Lung (tissue), 12 donors: ENCODE measurements around the gene SF3B2. TPM values are rescaled to one million over a fixed set of nuclear protein-coding genes. Genes with fewer than 3 reads are reported as not detected.

Source experiments
- ATAC-seq: fragments of 200-7000 bp; cut with Tn5 transposase; one replicate; pipeline ENCODE4 v1.9.1; 2020; ENCODE audit warnings: moderate number of reproducible peaks; ENCODE audit not compliant: insufficient read depth, low FRiP score
- DNase-seq, 3 donors: peaks; one replicate each; pipeline ENCODE4 v3.0.0-alpha.2; 2013 to 2017
- H3K27ac ChIP-seq, 2 donors: one replicate each; pipeline ENCODE4 v1.5.1; 2013; ENCODE audit warnings: mild to moderate bottlenecking in 2 of 2, moderate library complexity in 2 of 2, control low read depth in 1 of 2, inconsistent platforms in 1 of 2, low read depth in 1 of 2, low read length in 1 of 2
- H3K27me3 ChIP-seq, 3 donors: one replicate each; pipeline ENCODE4 v1.5.1; 2013; ENCODE audit warnings: low read length in 2 of 3; ENCODE audit not compliant: control insufficient read depth in 3 of 3, insufficient read depth in 3 of 3
- H3K36me3 ChIP-seq, 4 donors: one replicate each; pipeline ENCODE4 v1.5.1; 2013; ENCODE audit warnings: low read length in 4 of 4, mild to moderate bottlenecking in 1 of 4, moderate library complexity in 1 of 4; ENCODE audit not compliant: control insufficient read depth in 4 of 4, insufficient read depth in 4 of 4
- H3K4me1 ChIP-seq, 5 donors: one replicate each; pipeline ENCODE4 v1.5.1; 2013; ENCODE audit warnings: low read length in 5 of 5, mild to moderate bottlenecking in 2 of 5, moderate library complexity in 1 of 5; ENCODE audit not compliant: control insufficient read depth in 5 of 5, insufficient read depth in 5 of 5
- H3K4me3 ChIP-seq: one replicate; pipeline ENCODE4 v1.5.1; 2013; ENCODE audit warnings: mild to moderate bottlenecking, control low read depth, moderate library complexity
- H3K9ac ChIP-seq, 2 donors: one replicate each; pipeline ENCODE4 v1.5.1; 2013; ENCODE audit warnings: low read length in 2 of 2, control low read depth in 1 of 2; ENCODE audit not compliant: insufficient read depth in 1 of 2
- H3K9me3 ChIP-seq, 4 donors: one replicate each; pipeline ENCODE4 v1.5.1; 2013; ENCODE audit warnings: low read length in 3 of 4, mild to moderate bottlenecking in 1 of 4, moderate library complexity in 1 of 4; ENCODE audit not compliant: control insufficient read depth in 4 of 4, insufficient read depth in 3 of 4
- CTCF ChIP-seq: IDR thresholded peaks from 2 replicates; pipeline ENCODE4 v1.5.1; 2012; ENCODE audit warnings: mild to moderate bottlenecking; ENCODE audit errors: control extremely low read depth, extremely low read depth
- WGBS, 2 donors: extraction: QIAGEN DNeasy Blood & Tissue Kit; methylation state at CpG; one replicate each; pipeline ENCODE4 v1.1.7; 2013; 5-methylcytosine and 5-hydroxymethylcytosine counted together
- polyA plus RNA-seq, 2 donors: library from polyadenylated mRNA; stranded (reverse); fragments of 200-250 nt; gene quantifications; one replicate each; pipeline ENCODE4 v1.2.1, GENCODE V29; 2013
- total RNA-seq, 2 donors: library from RNA; depleted of rRNA in 1 of 2; stranded (reverse); fragments of >200 nt in 1 of 2; gene quantifications; one replicate each; pipeline ENCODE4 v1.2.1, GENCODE V29; 2014 to 2021
- donor health status: control.
- donor health status: control.
- donor health status: Bipolar disorder and iron deficiency.
- donor health status: healthy.
- donor health status: DM: yes; HTN: yes; CAD: no.

The SF3B2 gene
- total and polyA plus RNA-seq, 4 donors: 78.0 to 187 (median 134) TPM

- Histone ChIP-seq H3K9ac (no peak overlapping the region), H3K4me1 (peaks cover 0 to 3% (median 0%) of the 10 kb centered on the region in 5 donors), H3K9me3 (no peaks in the 10 kb centered on the region), H3K27ac (no peak overlapping the region), H3K27me3 (peaks cover 0 to 1% (median 0%) of the 10 kb centered on the region in 3 donors), H3K36me3 (no peaks in the 10 kb centered on the region), H3K4me3 (no peak overlapping the region)
- 96 to 97% methylated on average over 79 to 81 of the region's 81 CpGs for WGBS, 2 donors
- no peak for TF ChIP-seq CTCF
- DNase-seq: no peak
- no peak for ATAC-seq
Measured at GRCh38 chr11:66042227-66042995, 9.8 kb upstream of the SF3B2 start.

DNA sequence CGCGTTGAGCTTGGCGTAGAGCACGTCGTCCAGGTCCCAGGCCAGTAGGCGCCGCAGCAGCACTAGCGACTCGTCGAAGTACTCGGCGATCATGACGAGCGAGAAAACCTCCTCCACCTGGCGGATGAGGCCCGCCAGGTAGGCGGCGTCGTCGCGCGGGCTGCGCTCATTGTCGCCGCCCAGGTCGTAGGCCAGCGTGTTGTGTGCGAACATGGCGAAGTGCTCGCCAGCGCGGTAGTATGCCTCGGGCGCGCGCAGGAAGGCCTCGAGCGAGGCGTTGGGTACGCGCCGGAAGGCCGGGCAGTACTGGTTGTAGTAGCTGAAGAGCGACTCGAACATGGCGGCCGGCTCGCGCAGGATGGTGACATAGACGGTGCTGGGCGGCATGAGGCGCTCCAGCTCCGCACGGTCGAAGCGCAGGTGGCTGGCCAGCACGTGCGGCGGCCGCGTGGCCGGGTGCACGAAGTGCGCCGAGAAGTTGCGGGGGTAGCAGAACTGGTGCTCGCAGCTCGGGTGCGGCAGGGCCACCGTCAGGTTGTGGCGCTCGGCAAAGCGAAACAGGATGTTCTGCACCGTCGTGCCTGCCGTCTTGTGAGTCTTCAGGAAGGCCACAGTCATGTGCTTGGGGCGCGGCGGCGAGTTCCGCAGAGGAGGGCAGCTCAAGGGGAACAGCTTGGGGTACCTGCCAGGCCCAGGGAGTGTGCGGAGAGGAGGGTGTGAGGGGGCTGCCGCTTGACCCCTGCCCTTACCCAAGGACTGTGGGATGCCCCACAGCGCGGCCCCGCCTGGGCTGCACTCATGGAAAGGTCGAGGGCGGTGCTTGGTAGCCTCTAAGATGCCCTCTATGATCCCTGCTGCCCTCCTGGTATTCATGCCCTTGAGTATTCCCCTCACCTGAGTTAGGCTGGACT, 8.9 kb upstream of the SF3B2 start:
- Histone ChIP-seq H3K27me3 (peaks cover 0 to 9% (median 4%) of the 10 kb centered on the region in 3 donors), H3K4me3 (no peak overlapping the region), H3K9ac (no peak overlapping the region), H3K27ac (no peak overlapping the region), H3K9me3 (no peaks in the 10 kb centered on the region), H3K36me3 (no peaks in the 10 kb centered on the region), H3K4me1 (peaks cover 0 to 3% (median 0%) of the 10 kb centered on the region in 5 donors)
- 96 to 97% methylated on average over 88 of the region's 88 CpGs for WGBS, 2 donors
- TF ChIP-seq CTCF: no peak
- ATAC-seq: no peak
- DNase-seq: no peak

DNA sequence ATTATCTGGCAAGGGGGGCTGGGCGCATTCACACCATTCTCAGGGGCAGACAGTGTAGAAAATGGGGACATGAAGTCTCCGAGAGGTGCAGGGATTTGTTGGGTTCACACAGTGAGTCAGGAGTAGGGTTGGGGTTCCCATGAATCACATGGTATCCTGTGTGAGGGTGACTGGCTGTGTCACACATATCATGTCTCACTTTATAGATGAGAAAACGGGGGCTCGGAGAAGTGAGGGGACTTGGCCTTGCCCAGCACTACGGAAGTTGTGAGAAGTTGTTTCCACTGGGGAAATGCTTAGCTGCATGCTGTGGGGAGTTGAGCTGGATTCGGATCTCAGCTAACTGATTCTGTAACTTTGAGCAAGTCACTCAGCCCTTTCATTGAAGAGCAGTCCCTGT, 7.4 kb upstream of the SF3B2 start:
- H3K4me3 ChIP-seq: no peak overlapping the region

More for the DNA sequence above, 7.4 kb upstream of the SF3B2 start:
- no peak for DNase-seq
- H3K27ac ChIP-seq: no peak overlapping the region
- H3K9me3 ChIP-seq: no peaks in the 10 kb centered on the region
- H3K36me3 ChIP-seq: no peaks in the 10 kb centered on the region
- no peak for TF ChIP-seq CTCF
- peaks cover 0 to 11% (median 5%) of the 10 kb centered on the region in 3 donors for H3K27me3 ChIP-seq
- ATAC-seq: no peak
- 57 to 60% methylated on average over 6 of the region's 6 CpGs for WGBS, 2 donors
- H3K4me1 ChIP-seq: peaks cover 0 to 3% (median 0%) of the 10 kb centered on the region in 5 donors
- H3K9ac ChIP-seq: no peak overlapping the region
